Measurements from ENCODE around the gene SHROOM3.

- no peak for TF ChIP-seq POLR2AphosphoS5 (IDR thresholded peaks at IDR 0.05; ENCODE audit: low read depth, low read length)
- TF ChIP-seq ZNF790 (CRISPR knock-in tag; IDR thresholded peaks at IDR 0.05; ENCODE audit: borderline replicate concordance) = no peak
- TF ChIP-seq RAD21 (CRISPR knock-in tag; IDR thresholded peaks at IDR 0.05) = no peak
- no peak for TF ChIP-seq ZSCAN20 (CRISPR knock-in tag; IDR thresholded peaks at IDR 0.05; ENCODE audit: borderline replicate concordance)
- no peak for TF ChIP-seq KLF9 (CRISPR knock-in tag; IDR thresholded peaks at IDR 0.05; ENCODE audit: low read depth)
- no peak for TF ChIP-seq SIN3A (IDR thresholded peaks at IDR 0.05; ENCODE audit: borderline replicate concordance, low read depth, low read length)
- no peak for TF ChIP-seq CTCF (CRISPR knock-in tag; IDR thresholded peaks at IDR 0.05)
- TF ChIP-seq ASH2L (IDR thresholded peaks at IDR 0.05; ENCODE audit: insufficient read length, low read depth, low read length) = no peak
- no peak for TF ChIP-seq ELF1 (CRISPR knock-in tag; IDR thresholded peaks at IDR 0.05)
- TF ChIP-seq TAF1 (CRISPR knock-in tag; IDR thresholded peaks at IDR 0.05) = no peak
- TF ChIP-seq SOX6 (IDR thresholded peaks at IDR 0.05) = no peak
- TF ChIP-seq SOX6 (CRISPR knock-in tag; IDR thresholded peaks at IDR 0.05) = no peak
These were observed 81.2 kb downstream of the SHROOM3 start for GRCh38 chr4:76515975-76516843.

All from HepG2 (cell line).